K562 (cell line): ENCODE results near the gene PUS3. TPM values are rescaled to one million over a fixed set of nuclear protein-coding genes. Genes with fewer than 3 reads are reported as not detected.
A peak's percentile ranks its signal among the peaks of the same experiment; 100 is the strongest.

ENCODE experiments used
- ARID4B ChIP-seq: sonication (generic); formaldehyde crosslinking; IDR thresholded peaks from 2 replicates; pipeline ENCODE4 v1.8.0; 2022; ENCODE audit warnings: mild to moderate bottlenecking, missing genetic modification reagents
- CHD2 ChIP-seq: IDR thresholded peaks from 2 replicates; pipeline ENCODE4 v1.6.1; 2011; ENCODE audit warnings: low read depth, low read length
- DACH1 ChIP-seq: fragments of 450-650 bp; IDR thresholded peaks from 2 replicates; pipeline ENCODE4 v1.6.1; 2018; ENCODE audit not compliant: partially characterized antibody
- EGR1 ChIP-seq: fragments of 450-650 bp; conservative IDR thresholded peaks from 2 replicates; pipeline ENCODE4 v1.6.1; 2017; ENCODE audit warnings: mild to moderate bottlenecking
- EHMT2 ChIP-seq: fragments of 450-650 bp; IDR thresholded peaks from 2 replicates; pipeline ENCODE4 v1.6.1; 2018; ENCODE audit warnings: antibody characterized with exemption
- HCFC1 ChIP-seq: IDR thresholded peaks from 2 replicates; pipeline ENCODE4 v1.6.1; 2012; ENCODE audit warnings: low read depth, low read length, improper control_type of control experiment
- JUND ChIP-seq, 2 experiments: IDR thresholded peaks; 2 replicates in 1 of 2; 3 replicates in 1 of 2; pipeline ENCODE4 v1.6.1; 2011; ENCODE audit warnings: borderline replicate concordance in 2 of 2, low read depth in 2 of 2, low read length in 2 of 2, improper control_type of control experiment in 1 of 2, missing biosample characterization in 1 of 2, missing genetic modification characterization in 1 of 2, missing genetic modification reagents in 1 of 2
- KHSRP ChIP-seq: fragments of 450-650 bp; IDR thresholded peaks from 2 replicates; pipeline ENCODE4 v1.6.1; 2017
- LCOR ChIP-seq: sonication (generic); formaldehyde crosslinking; IDR thresholded peaks from 2 replicates; pipeline ENCODE4 v1.8.0; 2022; ENCODE audit warnings: mild to moderate bottlenecking, missing genetic modification reagents
- MBD2 ChIP-seq: sonication (generic); IDR thresholded peaks from 2 replicates; pipeline ENCODE4 v1.6.1; 2016; ENCODE audit warnings: low read depth, borderline replicate concordance
- POLR2H ChIP-seq: IDR thresholded peaks from 2 replicates; pipeline ENCODE4 v1.6.1; 2016; ENCODE audit warnings: missing genetic modification characterization, low read depth, mild to moderate bottlenecking, control low read depth, missing compliant biosample characterization, moderate library complexity
- PPARD ChIP-seq: fragments of 250-450 bp; sonication (Bioruptor Pico); IDR thresholded peaks from 2 replicates; pipeline ENCODE4 v1.8.0; 2022; ENCODE audit warnings: inconsistent platforms, mild to moderate bottlenecking, moderate library complexity
- RBM14 ChIP-seq: fragments of 200-400 bp; formaldehyde crosslinking; IDR thresholded peaks from 2 replicates; pipeline ENCODE4 v1.6.1; 2018; ENCODE audit warnings: low read depth, mild to moderate bottlenecking, low read length, moderate library complexity, borderline replicate concordance; ENCODE audit not compliant: insufficient read depth
- SRSF3 ChIP-seq: fragments of 200-400 bp; formaldehyde crosslinking; IDR thresholded peaks from 2 replicates; pipeline ENCODE4 v1.6.1; 2016; ENCODE audit warnings: mild to moderate bottlenecking, low read length, moderate library complexity; ENCODE audit not compliant: insufficient read depth
- SRSF9 ChIP-seq: fragments of 200-400 bp; formaldehyde crosslinking; IDR thresholded peaks from 2 replicates; pipeline ENCODE4 v1.6.1; 2017; ENCODE audit warnings: low read depth, low read length, borderline replicate concordance
- ZC3H11A ChIP-seq: IDR thresholded peaks from 2 replicates; pipeline ENCODE4 v1.6.1; 2012; ENCODE audit warnings: low read depth, low read length, improper control_type of control experiment
- ZNF197 ChIP-seq: fragments of 200-800 bp; sonication (Bioruptor generic); IDR thresholded peaks from 2 replicates; pipeline ENCODE4 v1.6.1; 2016; ENCODE audit warnings: low read depth, missing genetic modification characterization, missing compliant biosample characterization
- ZNF324 ChIP-seq: fragments of 250-450 bp; sonication (Bioruptor Pico); IDR thresholded peaks from 2 replicates; pipeline ENCODE4 v1.4.0; 2020; ENCODE audit warnings: mild to moderate bottlenecking
- ZNF445 ChIP-seq: fragments of 250-450 bp; sonication (Bioruptor Pico); IDR thresholded peaks from 2 replicates; pipeline ENCODE4 v1.4.0; 2020; ENCODE audit warnings: low read depth, mild to moderate bottlenecking, moderate library complexity
- ZNF77 ChIP-seq: fragments of 250-450 bp; sonication (Bioruptor Pico); IDR thresholded peaks from 2 replicates; pipeline ENCODE4 v1.5.0; 2020
- polyA plus RNA-seq, 8 experiments: library from polyadenylated mRNA; depleted of rRNA in 4 of 8; stranded (reverse) in 5 of 8; unstranded in 3 of 8; fragments of >200 nt; fragmentation: Nextera tagmentation in 2 of 8; fragmentation: Illumina TruSeq in 1 of 8; extraction: Ambion mirVana in 2 of 8; extraction: Trizol in 1 of 8; gene quantifications; 2 replicates each; pipeline versions ENCODE4 v1.2.1 to v1.2.3, GENCODE V29; 2011 to 2014; ENCODE audit warnings: inconsistent platforms in 1 of 8, missing spikeins in 1 of 8
- total RNA-seq, 7 experiments: library from RNA; depleted of rRNA in 6 of 7; stranded (reverse); fragments of >200 nt in 6 of 7; fragmentation: Illumina TruSeq in 2 of 7; extraction: Trizol in 2 of 7; gene quantifications; 2 replicates each; pipeline versions ENCODE4 v1.2.1 to v1.2.3, GENCODE V29; 2011 to 2021; ENCODE audit warnings: low replicate concordance in 1 of 7
- TF ChIP-seq, protein P1 (sequence below), 2 experiments: IDR thresholded peaks; 2 replicates each; pipeline ENCODE4 v1.6.1; 2011; ENCODE audit warnings: borderline replicate concordance in 1 of 2, control low read depth in 1 of 2, low read depth in 1 of 2, low read length in 1 of 2, mild to moderate bottlenecking in 1 of 2, mixed read lengths in 1 of 2, moderate library complexity in 1 of 2; ENCODE audit not compliant: insufficient read depth in 1 of 2, insufficient read length in 1 of 2, poor library complexity in 1 of 2, severe bottlenecking in 1 of 2; ENCODE audit errors: extremely low read depth in 1 of 2
- TF ChIP-seq, protein P2 (sequence below): IDR thresholded peaks from 3 replicates; pipeline ENCODE4 v1.6.1; 2011; ENCODE audit warnings: borderline replicate concordance, mild to moderate bottlenecking; ENCODE audit not compliant: insufficient read length, insufficient read depth

PUS3 gene
- total and polyA plus RNA-seq, 9 of the 15 experiments (the other 6 are each of a cell fraction or from before 2014, with no cell fraction given) = 16.5 to 49.2 (median 35.9) TPM

DNA sequence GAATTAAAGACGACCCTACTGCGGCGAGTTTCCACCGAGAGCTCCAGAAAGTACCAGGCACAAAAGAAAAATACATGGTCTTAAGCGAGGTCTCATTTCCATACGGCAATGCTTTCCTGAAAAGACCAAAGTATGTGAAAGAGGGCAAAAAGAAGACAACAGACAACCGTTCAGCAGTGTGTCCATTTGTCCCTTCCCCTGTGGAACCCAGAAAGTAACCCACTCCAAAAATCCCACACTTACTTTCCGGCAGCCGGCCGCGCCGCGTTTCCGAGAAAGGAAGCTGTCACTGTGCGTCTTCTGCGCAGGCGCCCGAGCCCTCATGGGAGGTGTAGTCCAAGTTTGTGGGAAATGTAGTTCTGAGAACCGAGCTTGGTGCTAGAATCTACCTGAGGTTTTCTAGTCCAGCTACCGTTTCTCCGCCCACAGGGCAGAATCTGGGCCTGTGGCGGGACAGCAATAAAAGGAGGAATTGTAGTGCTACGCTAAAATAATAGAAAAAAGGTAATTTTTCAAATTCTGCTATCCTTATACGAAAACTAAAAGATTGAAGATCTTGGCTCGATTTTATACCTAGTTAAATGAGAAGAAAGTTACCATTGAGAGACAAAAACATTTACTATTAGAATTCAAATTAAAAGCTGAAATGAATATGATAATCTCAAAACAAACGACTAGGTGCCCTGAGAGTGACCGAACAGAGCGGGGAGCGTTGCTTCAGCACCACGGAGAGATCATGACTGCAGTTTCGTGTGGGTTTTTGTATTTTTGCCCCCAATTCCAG, at the start of gene PUS3 (continued):
- no peak for TF ChIP-seq POLR2H (tag)
- TF ChIP-seq RBM14 = no peak
- TF ChIP-seq, protein P1, sequence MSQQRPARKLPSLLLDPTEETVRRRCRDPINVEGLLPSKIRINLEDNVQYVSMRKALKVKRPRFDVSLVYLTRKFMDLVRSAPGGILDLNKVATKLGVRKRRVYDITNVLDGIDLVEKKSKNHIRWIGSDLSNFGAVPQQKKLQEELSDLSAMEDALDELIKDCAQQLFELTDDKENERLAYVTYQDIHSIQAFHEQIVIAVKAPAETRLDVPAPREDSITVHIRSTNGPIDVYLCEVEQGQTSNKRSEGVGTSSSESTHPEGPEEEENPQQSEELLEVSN (IDR thresholded peaks at IDR 0.05; ENCODE audit: borderline replicate concordance in 1 of 2, extremely low read depth in 1 of 2, insufficient read depth in 1 of 2, insufficient read length in 1 of 2, low read depth in 1 of 2, low read length in 1 of 2, poor library complexity in 1 of 2, severe bottlenecking in 1 of 2) = no peak
- TF ChIP-seq MBD2 = peak; percentile 73
- no peak for TF ChIP-seq CHD2
- no peak for TF ChIP-seq ZNF324 (CRISPR knock-in tag)
- TF ChIP-seq LCOR = no peak
- TF ChIP-seq EGR1 = no peak; the same call in 1 of the 2 replicates
- no peak for TF ChIP-seq PPARD (CRISPR knock-in tag)
- TF ChIP-seq ZNF445 (CRISPR knock-in tag) = no peak
- no peak for TF ChIP-seq ZNF197 (CRISPR knock-in tag)
- no peak for TF ChIP-seq ARID4B (CRISPR knock-in tag)
- peak; percentile 90 for TF ChIP-seq EHMT2
- no peak for TF ChIP-seq ZC3H11A
- no peak for TF ChIP-seq KHSRP
- TF ChIP-seq DACH1 = no peak
- TF ChIP-seq JUND (IDR thresholded peaks at IDR 0.05; ENCODE audit: borderline replicate concordance, low read depth, low read length) = 0 out of 2 replicates have a peak, but pooled peaks have one; percentile 19
- TF ChIP-seq JUND (tag; IDR thresholded peaks at IDR 0.05; ENCODE audit: borderline replicate concordance, low read depth, low read length) = no peak; the same call in 2 of the 3 replicates
- TF ChIP-seq, protein P2, sequence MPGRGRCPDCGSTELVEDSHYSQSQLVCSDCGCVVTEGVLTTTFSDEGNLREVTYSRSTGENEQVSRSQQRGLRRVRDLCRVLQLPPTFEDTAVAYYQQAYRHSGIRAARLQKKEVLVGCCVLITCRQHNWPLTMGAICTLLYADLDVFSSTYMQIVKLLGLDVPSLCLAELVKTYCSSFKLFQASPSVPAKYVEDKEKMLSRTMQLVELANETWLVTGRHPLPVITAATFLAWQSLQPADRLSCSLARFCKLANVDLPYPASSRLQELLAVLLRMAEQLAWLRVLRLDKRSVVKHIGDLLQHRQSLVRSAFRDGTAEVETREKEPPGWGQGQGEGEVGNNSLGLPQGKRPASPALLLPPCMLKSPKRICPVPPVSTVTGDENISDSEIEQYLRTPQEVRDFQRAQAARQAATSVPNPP = no peak
- TF ChIP-seq SRSF3 = no peak
- peak; percentile 93 for TF ChIP-seq HCFC1
- no peak for TF ChIP-seq SRSF9
- TF ChIP-seq ZNF77 (CRISPR knock-in tag) = no peak
